CD14-positive monocyte (primary cell): ENCODE results near the gene ADAMTS7. TPM values are rescaled to one million over a fixed set of nuclear protein-coding genes. Genes with fewer than 3 reads are reported as not detected.

Experiments used
- DNase-seq, 3 donors: peaks; one replicate each; pipeline ENCODE4 v3.0.0-alpha.2; 2011 to 2022
- H2AFZ ChIP-seq: 2 replicates; pipeline ENCODE4 v1.6.0; 2012; ENCODE audit warnings: mild to moderate bottlenecking, low read depth, low read length, inconsistent platforms; ENCODE audit not compliant: insufficient read depth, poor library complexity, severe bottlenecking
- H3K27ac ChIP-seq, 2 donors: 1 replicate in 1 of 2; 2 replicates in 1 of 2; pipeline ENCODE4 v1.5.1; 2012 to 2013; ENCODE audit warnings: low read length in 2 of 2, control low read depth in 1 of 2, inconsistent platforms in 1 of 2, low read depth in 1 of 2, mild to moderate bottlenecking in 1 of 2
- H3K27me3 ChIP-seq, 2 donors: one replicate each; pipeline versions ENCODE4 v1.6.0 to v1.6.1; 2011 to 2013; ENCODE audit warnings: low read length in 2 of 2; ENCODE audit not compliant: control insufficient read depth in 2 of 2, insufficient read depth in 2 of 2
- H3K36me3 ChIP-seq, 2 donors: replicated peaks in 1 of 2; 1 replicate in 1 of 2; 2 replicates in 1 of 2; pipeline versions ENCODE4 v1.5.1 to v1.6.1; 2012 to 2013; ENCODE audit warnings: low read length in 2 of 2, control low read depth in 1 of 2, inconsistent platforms in 1 of 2, mild to moderate bottlenecking in 1 of 2; ENCODE audit not compliant: insufficient read depth in 2 of 2, control insufficient read depth in 1 of 2
- H3K4me1 ChIP-seq, 2 donors: 1 replicate in 1 of 2; 2 replicates in 1 of 2; pipeline versions ENCODE4 v1.5.1 to v1.6.1; 2012 to 2013; ENCODE audit warnings: low read length in 2 of 2, control low read depth in 1 of 2, inconsistent platforms in 1 of 2, mild to moderate bottlenecking in 1 of 2, moderate library complexity in 1 of 2; ENCODE audit not compliant: insufficient read depth in 2 of 2, control insufficient read depth in 1 of 2
- H3K4me2 ChIP-seq: replicated peaks from 2 replicates; pipeline ENCODE3; 2012; ENCODE audit warnings: low read length, moderate library complexity, mild to moderate bottlenecking; ENCODE audit not compliant: poor library complexity, severe bottlenecking; ENCODE audit errors: extremely low read depth
- H3K4me3 ChIP-seq, 3 experiments: fragments of 200-600 bp in 1 of 3; sonication (generic) in 1 of 3; replicated peaks in 1 of 3; 1 replicate in 2 of 3; 2 replicates in 1 of 3; pipeline ENCODE4 v1.5.1; 2011 to 2013; ENCODE audit warnings: low read length in 3 of 3, mild to moderate bottlenecking in 3 of 3, control low read depth in 2 of 3, low read depth in 2 of 3, inconsistent platforms in 1 of 3, moderate library complexity in 1 of 3
- H3K79me2 ChIP-seq: 2 replicates; pipeline ENCODE4 v1.6.0; 2012; ENCODE audit warnings: mild to moderate bottlenecking, control low read depth, inconsistent platforms, low read length, moderate library complexity; ENCODE audit not compliant: insufficient read depth
- H3K9ac ChIP-seq: 2 replicates; pipeline ENCODE4 v1.6.0; 2017; ENCODE audit warnings: low read length, mild to moderate bottlenecking; ENCODE audit not compliant: insufficient read depth, poor library complexity, severe bottlenecking
- H3K9me3 ChIP-seq, 2 donors: replicated peaks in 1 of 2; 1 replicate in 1 of 2; 2 replicates in 1 of 2; pipeline versions ENCODE4 v1.5.1 to v1.6.1; 2012 to 2013; ENCODE audit warnings: low read length in 2 of 2, control low read depth in 1 of 2; ENCODE audit not compliant: control insufficient read depth in 1 of 2, insufficient read depth in 1 of 2
- H4K20me1 ChIP-seq: 2 replicates; pipeline ENCODE4 v1.6.0; 2012; ENCODE audit warnings: mild to moderate bottlenecking, low read length, control low read depth, moderate library complexity; ENCODE audit not compliant: insufficient read depth
- H3K27ac Mint-ChIP-seq, 7 donors: one replicate each; pipeline ENCODE4 v1.8.0; 2020; ENCODE audit warnings: mild to moderate bottlenecking in 7 of 7, mixed read lengths in 7 of 7, moderate library complexity in 6 of 7, inconsistent platforms in 2 of 7
- H3K27me3 Mint-ChIP-seq, 3 donors: one replicate each; pipeline ENCODE4 v1.8.0; 2021 to 2022; ENCODE audit warnings: low read depth in 3 of 3, mild to moderate bottlenecking in 3 of 3, mixed read lengths in 3 of 3, moderate library complexity in 3 of 3, inconsistent platforms in 1 of 3
- H3K36me3 Mint-ChIP-seq, 2 donors: one replicate each; pipeline ENCODE4 v1.8.0; 2020; ENCODE audit warnings: mixed read lengths in 2 of 2, inconsistent platforms in 1 of 2, mild to moderate bottlenecking in 1 of 2
- H3K4me1 Mint-ChIP-seq: one replicate; pipeline ENCODE4 v1.8.0; 2020; ENCODE audit warnings: mild to moderate bottlenecking, mixed read lengths
- H3K4me3 Mint-ChIP-seq, 2 donors: one replicate each; pipeline ENCODE4 v1.8.0; 2020; ENCODE audit warnings: mild to moderate bottlenecking in 2 of 2, mixed read lengths in 2 of 2, moderate library complexity in 1 of 2
- H3K9me3 Mint-ChIP-seq, 7 donors: one replicate each; pipeline ENCODE4 v1.8.0; 2020 to 2022; ENCODE audit warnings: mixed read lengths in 7 of 7, mild to moderate bottlenecking in 6 of 7, moderate library complexity in 6 of 7, inconsistent platforms in 2 of 7
- WGBS: methylation state at CpG from one replicate; pipeline ENCODE4 v1.1.5; 2013; ENCODE audit warnings: missing lambda C conversion rate; ENCODE audit not compliant: insufficient coverage; 5-methylcytosine and 5-hydroxymethylcytosine counted together
- intact Hi-C, 2 donors: fragments of 100-400 bp; cut with micrococcal nuclease; formaldehyde crosslinking; loops; one replicate each; pipeline versions ENCODE4 v1.15.0 to v1.15.1; 2023
- polyA plus RNA-seq, 3 donors: library from polyadenylated mRNA; depleted of rRNA in 1 of 3; unstranded in 2 of 3; stranded (reverse) in 1 of 3; fragments of 300-500 nt in 2 of 3; fragments of >200 nt in 1 of 3; fragmentation: Illumina TruSeq in 2 of 3; gene quantifications; 1 replicate in 2 of 3; 2 replicates in 1 of 3; pipeline ENCODE4 v1.2.3, GENCODE V29; 2012 to 2021
- TF ChIP-seq, protein P1 (sequence below): fragments of 200-600 bp; IDR thresholded peaks from one replicate; pipeline ENCODE4 v1.8.0; 2022; ENCODE audit warnings: antibody characterized with exemption, mild to moderate bottlenecking

ADAMTS7 gene
- polyA plus RNA-seq, 3 donors, result not detected

GRCh38 chr15:78716651-78717050 is 94.6 kb downstream of the ADAMTS7 start:
- peaks cover 5 to 24% (median 12%) of the 10 kb centered on the region in 3 donors for H3K27me3 Mint-ChIP-seq
- 100% methylated on average over 2 of the region's 2 CpGs for WGBS
- H4K20me1 ChIP-seq, result no peaks in the 10 kb centered on the region
- H3K9ac ChIP-seq, result no peak overlapping the region
- H3K36me3 ChIP-seq, result no peaks in the 10 kb centered on the region
- no peak overlapping the region for H3K4me2 ChIP-seq
- peaks cover 12% of the 10 kb centered on the region for H3K4me1 Mint-ChIP-seq
- peaks cover 2 to 3% of the 10 kb centered on the region in 2 donors for H3K27me3 ChIP-seq
- H3K79me2 ChIP-seq, result no peaks in the 10 kb centered on the region
- TF ChIP-seq, protein P1, sequence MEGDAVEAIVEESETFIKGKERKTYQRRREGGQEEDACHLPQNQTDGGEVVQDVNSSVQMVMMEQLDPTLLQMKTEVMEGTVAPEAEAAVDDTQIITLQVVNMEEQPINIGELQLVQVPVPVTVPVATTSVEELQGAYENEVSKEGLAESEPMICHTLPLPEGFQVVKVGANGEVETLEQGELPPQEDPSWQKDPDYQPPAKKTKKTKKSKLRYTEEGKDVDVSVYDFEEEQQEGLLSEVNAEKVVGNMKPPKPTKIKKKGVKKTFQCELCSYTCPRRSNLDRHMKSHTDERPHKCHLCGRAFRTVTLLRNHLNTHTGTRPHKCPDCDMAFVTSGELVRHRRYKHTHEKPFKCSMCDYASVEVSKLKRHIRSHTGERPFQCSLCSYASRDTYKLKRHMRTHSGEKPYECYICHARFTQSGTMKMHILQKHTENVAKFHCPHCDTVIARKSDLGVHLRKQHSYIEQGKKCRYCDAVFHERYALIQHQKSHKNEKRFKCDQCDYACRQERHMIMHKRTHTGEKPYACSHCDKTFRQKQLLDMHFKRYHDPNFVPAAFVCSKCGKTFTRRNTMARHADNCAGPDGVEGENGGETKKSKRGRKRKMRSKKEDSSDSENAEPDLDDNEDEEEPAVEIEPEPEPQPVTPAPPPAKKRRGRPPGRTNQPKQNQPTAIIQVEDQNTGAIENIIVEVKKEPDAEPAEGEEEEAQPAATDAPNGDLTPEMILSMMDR, result no peak
- no peak overlapping the region for H3K4me3 Mint-ChIP-seq
- H3K36me3 Mint-ChIP-seq, result no peaks in the 10 kb centered on the region
- no peak overlapping the region for H3K27ac ChIP-seq
- peaks cover 0 to 13% (median 7%) of the 10 kb centered on the region in 7 donors for H3K9me3 Mint-ChIP-seq
- H3K4me1 ChIP-seq, result peaks cover 2 to 10% of the 10 kb centered on the region in 2 donors
- no peak overlapping the region for H2AFZ ChIP-seq
- H3K4me3 ChIP-seq, result no peak overlapping the region
- H3K27ac Mint-ChIP-seq, result no peak overlapping the region
- peaks cover 0 to 5% of the 10 kb centered on the region in 2 donors for H3K9me3 ChIP-seq
- intact Hi-C loops, result no loop called here
- no peak for DNase-seq

DNA sequence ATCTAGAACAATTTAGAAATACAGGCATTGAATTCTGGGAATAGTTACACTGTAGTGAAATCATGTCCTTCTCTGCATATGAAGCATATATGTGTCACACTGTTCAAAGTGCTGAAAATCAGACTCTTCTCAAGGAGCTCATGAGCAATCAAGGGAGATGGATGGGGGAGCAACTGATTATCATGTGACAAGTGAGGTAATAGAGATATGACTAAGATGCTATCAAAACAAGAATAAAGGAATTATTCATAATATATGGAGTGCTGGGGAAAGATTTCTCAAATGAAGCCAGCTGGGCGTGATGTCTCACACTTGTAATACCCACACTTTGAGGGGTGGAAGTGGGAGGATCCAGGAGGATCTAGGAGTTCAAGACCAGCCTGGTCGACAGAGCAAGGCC is 95.3 kb downstream of the ADAMTS7 start:
- H3K9ac ChIP-seq, result no peak overlapping the region
- H3K27me3 ChIP-seq, result peaks cover 2 to 3% of the 10 kb centered on the region in 2 donors
- H3K9me3 ChIP-seq, result peaks cover 0 to 5% of the 10 kb centered on the region in 2 donors
- no peak overlapping the region for H3K4me2 ChIP-seq
- Mint-ChIP-seq H3K36me3 (no peaks in the 10 kb centered on the region), H3K4me3 (no peak overlapping the region), H3K27me3 (peaks cover 5 to 24% (median 12%) of the 10 kb centered on the region in 3 donors), H3K9me3 (peaks cover 0 to 13% (median 7%) of the 10 kb centered on the region in 7 donors), H3K4me1 (peaks cover 12% of the 10 kb centered on the region), H3K27ac (no peak overlapping the region)
- no CpG with 5 or more reads among the region's 2 CpGs for WGBS
- H2AFZ ChIP-seq, result no peak overlapping the region
- H3K36me3 ChIP-seq, result no peaks in the 10 kb centered on the region
- DNase-seq, result peak in 2 of 3 donors; percentile 4 to 30
- H3K79me2 ChIP-seq, result no peaks in the 10 kb centered on the region
- H3K27ac ChIP-seq, result no peak overlapping the region
- peaks cover 2 to 10% of the 10 kb centered on the region in 2 donors for H3K4me1 ChIP-seq
- no peak overlapping the region for H3K4me3 ChIP-seq
- intact Hi-C loops, result no loop called here
- no peaks in the 10 kb centered on the region for H4K20me1 ChIP-seq
- TF ChIP-seq, protein P1, result no peak
